Measurements from ENCODE around the gene MBD3L1. TPM values are rescaled to one million over a fixed set of nuclear protein-coding genes. Genes with fewer than 3 reads are reported as not detected.

The MBD3L1 gene
- total RNA-seq, 6 experiments from 2014 or later = not detected

DNA sequence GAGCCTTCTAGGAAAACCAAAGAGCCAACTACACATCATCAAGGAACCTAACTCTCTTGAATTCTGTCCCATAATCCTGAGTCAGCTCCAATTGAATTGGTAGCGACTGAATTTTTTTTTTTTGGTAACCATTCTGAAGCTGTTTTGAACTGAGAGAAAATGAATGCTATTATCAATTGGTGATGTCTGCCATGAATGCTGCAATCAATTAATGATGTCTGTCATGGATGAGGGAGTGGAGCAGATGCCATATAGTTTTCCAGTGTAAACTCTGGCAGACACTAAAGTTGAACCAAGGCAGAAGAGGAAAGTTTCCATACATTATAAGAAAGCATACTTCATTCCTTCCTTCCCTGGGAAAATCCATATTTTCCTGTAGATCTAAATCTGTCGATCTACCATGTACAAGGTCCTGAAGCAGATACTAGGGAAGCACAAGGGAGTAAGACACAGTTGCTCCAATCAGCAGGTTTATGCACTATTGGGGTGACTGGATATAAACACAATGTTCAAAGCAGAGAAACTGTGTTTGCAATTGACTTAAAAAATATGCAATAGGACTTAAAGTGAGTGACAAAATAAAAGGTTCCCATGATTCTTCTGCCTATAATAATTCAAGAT lies 48.8 kb downstream of the MBD3L1 start:
- H3K4me1 Mint-ChIP-seq (ENCODE audit: low read depth) = no peaks in the 10 kb centered on the region
- no peak overlapping the region for H3K4me3 Mint-ChIP-seq
- TF ChIP-seq CTCF (IDR thresholded peaks at IDR 0.05) = no peak
- no peak overlapping the region for H3K27ac Mint-ChIP-seq
- H3K36me3 Mint-ChIP-seq (ENCODE audit: low read depth) = no peaks in the 10 kb centered on the region; the same call in 1 of the 2 replicates
- no peaks in the 10 kb centered on the region for H3K27me3 Mint-ChIP-seq (ENCODE audit: insufficient read depth)
- H3K9me3 Mint-ChIP-seq = peaks cover 32% of the 10 kb centered on the region
- no peak for DNase-seq

DNA sequence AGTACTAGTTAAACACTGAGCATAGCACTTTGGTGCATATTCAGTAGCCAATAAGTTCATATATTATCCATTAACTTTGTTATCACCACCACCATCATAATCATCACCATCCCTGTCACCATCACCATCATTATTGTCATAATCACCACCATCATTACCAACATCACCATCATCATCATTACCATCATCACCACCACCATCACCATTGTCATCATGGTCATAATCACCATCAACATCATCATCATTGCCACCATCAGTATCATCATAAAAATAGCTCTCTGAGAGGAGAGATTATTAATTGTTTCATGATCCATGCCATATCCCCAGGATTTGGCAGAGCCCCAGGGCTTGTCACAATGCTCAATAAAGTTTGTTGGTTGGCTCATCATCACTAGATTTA lies 49.3 kb downstream of the MBD3L1 start:
- TF ChIP-seq CTCF (IDR thresholded peaks at IDR 0.05) = no peak
- Mint-ChIP-seq H3K9me3 (peaks cover 31% of the 10 kb centered on the region), H3K36me3 (ENCODE audit: low read depth) (no peaks in the 10 kb centered on the region; the same call in 1 of the 2 replicates), H3K27ac (no peak overlapping the region), H3K27me3 (ENCODE audit: insufficient read depth) (no peaks in the 10 kb centered on the region), H3K4me1 (ENCODE audit: low read depth) (no peaks in the 10 kb centered on the region), H3K4me3 (no peak overlapping the region)
- no peak for DNase-seq

- peaks cover 11% of the 10 kb centered on the region for H3K9me3 Mint-ChIP-seq
- no peak for DNase-seq
- H3K27me3 Mint-ChIP-seq (ENCODE audit: insufficient read depth) = no peaks in the 10 kb centered on the region
Measured at GRCh38 chr19:8884416-8884815, 52.2 kb downstream of the MBD3L1 start.

DNA sequence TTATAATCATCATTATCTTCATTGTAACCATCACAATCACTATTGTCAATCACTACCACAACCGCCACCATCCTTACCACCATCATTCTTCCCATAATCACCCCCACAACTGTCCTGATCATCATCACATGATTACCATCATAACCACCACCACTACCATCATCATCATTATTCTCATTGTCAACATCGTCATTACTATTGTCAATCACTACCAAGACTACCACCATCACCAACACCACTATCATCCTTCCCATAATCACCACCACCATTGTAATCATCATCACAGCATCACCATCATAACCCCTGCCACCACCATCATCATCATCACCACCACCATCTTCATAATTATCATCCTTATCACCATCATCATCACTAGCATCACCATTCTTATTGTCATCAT lies 55.2 kb downstream of the MBD3L1 start:
- Mint-ChIP-seq H3K9me3 (no peaks in the 10 kb centered on the region; the same call in none of the 2 replicates), H3K27ac (no peak overlapping the region), H3K4me3 (no peak overlapping the region), H3K36me3 (ENCODE audit: low read depth) (no peaks in the 10 kb centered on the region), H3K27me3 (ENCODE audit: insufficient read depth) (no peaks in the 10 kb centered on the region; the same call in 1 of the 2 replicates), H3K4me1 (ENCODE audit: low read depth) (no peaks in the 10 kb centered on the region)
- no peak for TF ChIP-seq CTCF (IDR thresholded peaks at IDR 0.05)
- DNase-seq = no peak

More at GRCh38 chr19:8884416-8884815, 52.2 kb downstream of the MBD3L1 start:
- no peak overlapping the region for H3K27ac Mint-ChIP-seq
- no peak for TF ChIP-seq CTCF (IDR thresholded peaks at IDR 0.05)
- no peaks in the 10 kb centered on the region for H3K36me3 Mint-ChIP-seq (ENCODE audit: low read depth)
- no peak overlapping the region for H3K4me3 Mint-ChIP-seq
- H3K4me1 Mint-ChIP-seq (ENCODE audit: low read depth) = no peaks in the 10 kb centered on the region

DNA sequence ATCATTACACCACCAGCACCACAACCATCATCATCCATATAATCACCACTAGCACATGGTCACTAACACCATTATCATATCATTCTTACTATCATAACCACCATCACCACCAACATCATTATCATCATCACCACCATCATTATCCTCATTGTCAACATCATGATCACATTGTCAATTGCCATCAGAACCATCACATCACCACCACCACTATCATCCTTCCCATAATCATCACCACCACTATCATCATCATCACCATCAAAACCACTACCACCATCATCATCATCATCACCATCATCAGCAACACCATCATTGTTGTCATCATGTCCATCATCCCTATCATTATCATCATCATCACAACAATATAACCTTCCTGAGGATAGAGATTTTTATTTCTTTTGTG lies 58.1 kb downstream of the MBD3L1 start:
- TF ChIP-seq CTCF (IDR thresholded peaks at IDR 0.05) = no peak
- H3K4me1 Mint-ChIP-seq (ENCODE audit: low read depth) = no peaks in the 10 kb centered on the region
- DNase-seq = no peak
- no peak overlapping the region for H3K27ac Mint-ChIP-seq
- no peaks in the 10 kb centered on the region; the same call in 1 of the 2 replicates for H3K9me3 Mint-ChIP-seq
- H3K27me3 Mint-ChIP-seq (ENCODE audit: insufficient read depth) = no peaks in the 10 kb centered on the region; the same call in 1 of the 2 replicates
- no peak overlapping the region for H3K4me3 Mint-ChIP-seq
- no peaks in the 10 kb centered on the region for H3K36me3 Mint-ChIP-seq (ENCODE audit: low read depth)

Other genes with a start within 250 kb of the MBD3L1 start
- gene ADAMTS10, start 221.7 kb upstream of the MBD3L1 start, total RNA-seq (2021; fragmentation: NEBNext Ultra II Directional; extraction: Animal tissue kit (Norgen Biotek cat#: 25700)) = 1 to 10 TPM in 4 of 6 experiments, under 1 TPM in 2; 0.78 to 2.1 (median 1.5) TPM
- not detected for gene NFILZ, start 201.7 kb upstream of the MBD3L1 start, total RNA-seq (2021; fragmentation: NEBNext Ultra II Directional; extraction: Animal tissue kit (Norgen Biotek cat#: 25700))
- not detected for gene ACTL9, start 133.6 kb upstream of the MBD3L1 start, total RNA-seq (2021; fragmentation: NEBNext Ultra II Directional; extraction: Animal tissue kit (Norgen Biotek cat#: 25700))
- not detected for gene OR2Z1, start 110.7 kb upstream of the MBD3L1 start, total RNA-seq (2021; fragmentation: NEBNext Ultra II Directional; extraction: Animal tissue kit (Norgen Biotek cat#: 25700))
- gene ZNF558, start 73 bp upstream of the MBD3L1 start, total RNA-seq (2021; fragmentation: NEBNext Ultra II Directional; extraction: Animal tissue kit (Norgen Biotek cat#: 25700)) = 10 to 100 TPM in 3 of 6 experiments, 1 to 10 TPM in 3; 9.5 to 11.8 (median 10.1) TPM
- not detected for gene MUC16, start 178.0 kb downstream of the MBD3L1 start, total RNA-seq (2021; fragmentation: NEBNext Ultra II Directional; extraction: Animal tissue kit (Norgen Biotek cat#: 25700))